Heart left ventricle (tissue), 16 donors: ENCODE results near the gene QDPR. TPM values are rescaled to one million over a fixed set of nuclear protein-coding genes. Genes with fewer than 3 reads are reported as not detected.

Experiments
- ATAC-seq, 4 donors: fragments of 200-7000 bp; cut with Tn5 transposase; one replicate each; pipeline ENCODE4 v1.9.1; 2020 to 2022; ENCODE audit warnings: moderate library complexity in 4 of 4, mild to moderate bottlenecking in 3 of 4, moderate number of reproducible peaks in 1 of 4
- DNase-seq, 5 donors: peaks; one replicate each; pipeline ENCODE4 v3.0.0-alpha.2; 2020
- H3K27ac ChIP-seq, 12 donors: fragments of 200-600 bp; sonication (generic) in 4 of 12; one replicate each; pipeline versions ENCODE4 v1.5.0 to v1.8.0; 2016 to 2022; ENCODE audit warnings: mild to moderate bottlenecking in 2 of 12
- H3K27me3 ChIP-seq, 9 donors: fragments of 200-600 bp; sonication (generic) in 2 of 9; one replicate each; pipeline versions ENCODE4 v1.5.1 to v1.8.0; 2016 to 2022; ENCODE audit warnings: mild to moderate bottlenecking in 3 of 9
- H3K36me3 ChIP-seq, 9 donors: fragments of 200-600 bp; sonication (generic) in 2 of 9; one replicate each; pipeline versions ENCODE4 v1.5.0 to v1.8.0; 2018 to 2022; ENCODE audit warnings: mild to moderate bottlenecking in 2 of 9
- H3K4me1 ChIP-seq, 12 donors: fragments of 200-600 bp; sonication (generic) in 4 of 12; one replicate each; pipeline versions ENCODE4 v1.5.0 to v1.8.0; 2016 to 2022; ENCODE audit warnings: mild to moderate bottlenecking in 3 of 12
- H3K4me3 ChIP-seq, 12 donors: fragments of 200-600 bp; sonication (generic) in 4 of 12; one replicate each; pipeline versions ENCODE4 v1.5.0 to v1.8.0; 2017 to 2022; ENCODE audit warnings: mild to moderate bottlenecking in 9 of 12, moderate library complexity in 4 of 12
- H3K9me3 ChIP-seq, 12 donors: fragments of 200-600 bp; sonication (generic) in 4 of 12; one replicate each; pipeline versions ENCODE4 v1.5.0 to v1.8.0; 2016 to 2022; ENCODE audit warnings: mild to moderate bottlenecking in 1 of 12
- POLR2A ChIP-seq, 2 donors: fragments of 450-650 bp; IDR thresholded peaks; one replicate each; pipeline ENCODE4 v1.6.1; 2017; ENCODE audit warnings: antibody characterized with exemption in 2 of 2, mild to moderate bottlenecking in 2 of 2, moderate library complexity in 2 of 2
- WGBS, 4 donors: extraction: QIAGEN DNeasy Blood & Tissue Kit in 2 of 4; methylation state at CpG; one replicate each; pipeline versions ENCODE4 v1.1.5 to v1.1.7; 2013 to 2018; 5-methylcytosine and 5-hydroxymethylcytosine counted together
- intact Hi-C, 10 donors: fragments of 100-400 bp; cut with DNase I; formaldehyde crosslinking; loops; one replicate each; pipeline versions ENCODE4 v1.11.1 to v1.14.2; 2022
- polyA plus RNA-seq, 2 donors: library from polyadenylated mRNA; stranded (reverse); fragments of 200-250 nt; gene quantifications; one replicate each; pipeline ENCODE4 v1.2.3, GENCODE V29; 2013
- total RNA-seq, 9 donors: library from RNA; depleted of rRNA in 2 of 9; stranded (reverse); fragments of >200 nt in 2 of 9; fragmentation: NEBNext Ultra II Directional in 3 of 9; extraction: Animal tissue kit (Norgen Biotek cat#: 25700) in 3 of 9; gene quantifications; one replicate each; pipeline versions ENCODE4 v1.1.0 to v1.2.4, GENCODE V29; 2016 to 2023
- TF ChIP-seq, protein P1 (sequence below), 12 donors: fragments of 200-600 bp; sonication (generic) in 4 of 12; IDR thresholded peaks; one replicate each; pipeline versions ENCODE4 v1.5.0 to v1.8.0; 2018 to 2022; ENCODE audit warnings: antibody characterized with exemption in 12 of 12, mild to moderate bottlenecking in 5 of 12
- donor health status: ischemic (EF 13 %, LVEDD 7.1; RV severe dilation, severe dysfunction).
- donor health status: healthy with polysubstance abuse.
- donor health status: DM: no; HTN: yes; CAD: no.
- donor health status: DM: no; HTN: no; CAD: no.
- donor health status: ischemic (EF 25% LVEDD 6.9; RV normal size, moderate dysfunction).
- donor health status: ischemic (EF 25% LVEDD 5.7; RV mildly dilated, moderate dysfunction).
- donor health status: healthy.
- donor health status: DM: yes; HTN: yes; CAD: no.
- donor health status: ischemic (EF 35%, LVEDD 5.7; RV mildly dilated, moderate dysfunction).
- donor health status: nonischemic (EF 11% LVEDD 7.7; RV severe dilation, severe dysfunction).
- donor health status: DM: yes; HTN: yes; CAD: no.
- donor health status: PGD.
- donor health status: ischemic (EF 29% LVEDD 5.4; RV normal size, mild dysfunction).
- donor health status: nonischemic (EF 23%, LVEDD 6.1; RV moderate dilation, normal function).

The QDPR gene
- total and polyA plus RNA-seq, 11 donors = 22.7 to 66.2 (median 42.5) TPM

DNA sequence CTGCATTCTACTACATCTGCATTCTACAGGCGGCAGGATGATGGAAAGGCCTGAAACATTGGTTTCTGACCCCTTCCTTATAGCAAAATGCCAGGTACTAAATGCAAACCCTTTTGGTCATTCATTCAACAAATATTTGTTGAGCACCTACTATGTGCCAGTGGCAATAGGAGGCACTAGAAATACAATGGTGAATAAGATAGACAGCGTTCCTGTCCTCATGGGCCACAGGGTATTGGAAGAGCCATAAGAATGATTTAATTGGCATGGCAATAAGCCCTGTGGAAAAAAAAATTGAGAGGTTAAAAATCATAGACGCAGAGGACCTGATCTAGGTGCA lies 47.8 kb upstream of the QDPR start:
- TF ChIP-seq, protein P1, sequence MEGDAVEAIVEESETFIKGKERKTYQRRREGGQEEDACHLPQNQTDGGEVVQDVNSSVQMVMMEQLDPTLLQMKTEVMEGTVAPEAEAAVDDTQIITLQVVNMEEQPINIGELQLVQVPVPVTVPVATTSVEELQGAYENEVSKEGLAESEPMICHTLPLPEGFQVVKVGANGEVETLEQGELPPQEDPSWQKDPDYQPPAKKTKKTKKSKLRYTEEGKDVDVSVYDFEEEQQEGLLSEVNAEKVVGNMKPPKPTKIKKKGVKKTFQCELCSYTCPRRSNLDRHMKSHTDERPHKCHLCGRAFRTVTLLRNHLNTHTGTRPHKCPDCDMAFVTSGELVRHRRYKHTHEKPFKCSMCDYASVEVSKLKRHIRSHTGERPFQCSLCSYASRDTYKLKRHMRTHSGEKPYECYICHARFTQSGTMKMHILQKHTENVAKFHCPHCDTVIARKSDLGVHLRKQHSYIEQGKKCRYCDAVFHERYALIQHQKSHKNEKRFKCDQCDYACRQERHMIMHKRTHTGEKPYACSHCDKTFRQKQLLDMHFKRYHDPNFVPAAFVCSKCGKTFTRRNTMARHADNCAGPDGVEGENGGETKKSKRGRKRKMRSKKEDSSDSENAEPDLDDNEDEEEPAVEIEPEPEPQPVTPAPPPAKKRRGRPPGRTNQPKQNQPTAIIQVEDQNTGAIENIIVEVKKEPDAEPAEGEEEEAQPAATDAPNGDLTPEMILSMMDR (IDR thresholded peaks at IDR 0.05) = no peak
- no peak for TF ChIP-seq POLR2A (IDR thresholded peaks at IDR 0.05)
- DNase-seq (no peak), ATAC-seq (no peak)
- WGBS, 4 donors = 86 to 94% (median 91%) methylated on average over 3 of the region's 3 CpGs
- H3K27me3 ChIP-seq = peaks cover 0 to 6% (median 0%) of the 10 kb centered on the region in 9 donors
- H3K4me3 ChIP-seq = no peak overlapping the region
- no peaks in the 10 kb centered on the region for H3K4me1 ChIP-seq
- H3K36me3 ChIP-seq = no peaks in the 10 kb centered on the region
- H3K9me3 ChIP-seq = no peaks in the 10 kb centered on the region
- intact Hi-C loops = loop anchor here in 1 of 10 donors (10.0 kb wide), 1 partner anchor 245 kb away; no protein-coding TSS in a partner anchor
- no peak overlapping the region for H3K27ac ChIP-seq

DNA sequence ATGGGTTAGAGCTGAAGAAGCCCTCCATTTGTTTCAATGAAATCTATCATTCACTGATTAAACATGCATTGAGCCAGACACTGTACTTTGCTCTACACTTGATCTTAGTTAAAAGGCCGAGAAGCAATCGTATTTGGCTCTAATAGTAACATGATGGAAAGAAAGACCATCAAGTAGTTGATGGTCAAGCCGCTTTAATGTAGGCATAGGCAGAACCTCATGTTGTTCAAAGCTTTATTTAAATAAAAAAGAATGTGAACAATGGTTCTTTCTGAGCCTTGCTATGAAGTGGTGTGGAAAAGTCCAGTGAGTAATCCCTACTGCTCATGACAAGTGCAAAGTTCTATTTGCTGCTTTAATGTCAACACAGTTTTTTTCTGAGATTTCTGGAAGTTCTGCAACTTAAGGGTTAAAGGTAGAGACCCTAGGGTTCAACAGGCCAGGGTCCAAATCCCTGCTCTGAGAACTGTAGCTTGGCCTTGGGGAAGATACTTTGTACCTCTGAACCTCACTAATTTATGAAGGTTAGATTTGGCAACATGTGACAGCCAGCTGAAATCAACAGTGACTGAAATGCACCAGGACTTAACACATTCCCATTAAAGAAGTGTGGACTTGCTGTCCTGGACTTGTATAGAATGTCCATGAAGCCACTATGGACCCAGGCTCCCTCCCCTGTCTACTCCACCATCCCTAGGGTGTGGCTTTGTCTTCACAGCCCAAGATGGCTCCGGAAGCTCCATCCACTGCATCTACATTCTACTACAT lies 47.2 kb upstream of the QDPR start:
- H3K27ac ChIP-seq = no peak overlapping the region
- no peaks in the 10 kb centered on the region for H3K4me1 ChIP-seq
- DNase-seq = no peak
- ATAC-seq = no peak
- H3K4me3 ChIP-seq = no peak overlapping the region
- no peaks in the 10 kb centered on the region for H3K9me3 ChIP-seq
- intact Hi-C loops = loop anchor here in 1 of 10 donors (10.0 kb wide), 1 partner anchor 246 kb away; no protein-coding TSS in a partner anchor
- TF ChIP-seq, protein P1 (IDR thresholded peaks at IDR 0.05) = no peak
- TF ChIP-seq POLR2A (IDR thresholded peaks at IDR 0.05) = no peak
- H3K27me3 ChIP-seq = peaks cover 0 to 10% (median 0%) of the 10 kb centered on the region in 9 donors
- WGBS, 4 donors = 89 to 94% (median 91%) methylated on average over 4 of the region's 4 CpGs
- H3K36me3 ChIP-seq = no peaks in the 10 kb centered on the region

DNA sequence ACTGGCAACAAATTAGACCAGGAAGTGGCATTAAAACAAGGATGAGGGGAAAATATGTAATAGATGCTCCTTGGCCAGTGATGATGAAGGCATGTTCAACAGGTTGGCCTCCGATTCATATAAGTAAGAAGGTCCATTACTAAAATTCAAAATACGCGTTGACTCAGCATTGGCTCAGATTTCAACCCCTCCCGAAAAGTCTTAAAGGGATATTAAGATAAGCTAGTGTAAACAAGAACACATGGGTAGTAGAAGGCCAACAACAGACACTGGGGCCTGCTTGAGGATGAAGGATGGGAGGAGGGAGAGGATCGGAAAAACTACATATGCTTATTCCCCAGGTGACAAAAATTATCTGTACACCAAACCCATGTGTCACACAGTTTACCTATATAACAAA lies 46.0 kb upstream of the QDPR start:
- ATAC-seq (no peak), DNase-seq (no peak)
- Histone ChIP-seq H3K9me3 (no peaks in the 10 kb centered on the region), H3K4me3 (no peak overlapping the region), H3K4me1 (no peaks in the 10 kb centered on the region), H3K36me3 (no peaks in the 10 kb centered on the region), H3K27ac (no peak overlapping the region), H3K27me3 (peaks cover 0 to 10% (median 3%) of the 10 kb centered on the region in 9 donors)
- intact Hi-C loops = loop anchor here in 1 of 10 donors (10.0 kb wide), 1 partner anchor 247 kb away; no protein-coding TSS in a partner anchor
- TF ChIP-seq, protein P1 (IDR thresholded peaks at IDR 0.05) = no peak
- TF ChIP-seq POLR2A (IDR thresholded peaks at IDR 0.05) = no peak
- WGBS, 4 donors = 69 to 77% (median 71%) methylated on average over 5 of the region's 5 CpGs

DNA sequence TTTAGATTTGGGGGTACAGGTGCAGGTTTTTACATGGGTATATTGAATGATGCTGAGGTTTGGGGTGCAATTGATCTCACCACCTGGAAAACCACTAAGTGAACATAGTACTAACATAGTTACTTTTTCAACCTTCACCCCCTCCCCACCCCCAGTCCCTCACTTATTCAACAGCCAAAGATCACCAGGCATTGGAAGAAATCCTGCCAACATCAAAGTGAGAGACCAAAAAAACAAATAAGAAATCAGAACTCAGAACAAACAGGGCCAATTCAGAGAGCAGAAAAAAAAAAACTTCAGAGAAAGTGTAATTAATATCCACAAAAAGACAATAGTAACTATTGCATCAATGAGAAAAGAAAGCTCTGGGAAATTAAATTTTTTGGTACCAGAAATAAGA lies 44.6 kb upstream of the QDPR start:
- intact Hi-C loops = loop anchor here in 1 of 10 donors (10.0 kb wide), 1 partner anchor 248 kb away; no protein-coding TSS in a partner anchor
- ATAC-seq = no peak

More for the DNA sequence above, 44.6 kb upstream of the QDPR start:
- no peak for DNase-seq
- H3K4me3 ChIP-seq = no peak overlapping the region
- no peak overlapping the region for H3K27ac ChIP-seq
- H3K27me3 ChIP-seq = peaks cover 0 to 10% (median 3%) of the 10 kb centered on the region in 9 donors
- TF ChIP-seq, protein P1 (IDR thresholded peaks at IDR 0.05) = no peak
- no peak for TF ChIP-seq POLR2A (IDR thresholded peaks at IDR 0.05)
- H3K4me1 ChIP-seq = no peaks in the 10 kb centered on the region
- no peaks in the 10 kb centered on the region for H3K9me3 ChIP-seq
- H3K36me3 ChIP-seq = no peaks in the 10 kb centered on the region
